Heart left ventricle (tissue), 13 donors: ENCODE measurements around the gene ITGB3.

ENCODE experiments used
- POLR2A ChIP-seq, 2 donors: fragments of 450-650 bp; IDR thresholded peaks; one replicate each; pipeline ENCODE4 v1.6.1; 2017; ENCODE audit warnings: antibody characterized with exemption in 2 of 2, mild to moderate bottlenecking in 2 of 2, moderate library complexity in 2 of 2
- TF ChIP-seq, protein P1 (sequence below), 12 donors: fragments of 200-600 bp; sonication (generic) in 4 of 12; IDR thresholded peaks; one replicate each; pipeline versions ENCODE4 v1.5.0 to v1.8.0; 2018 to 2022; ENCODE audit warnings: antibody characterized with exemption in 12 of 12, mild to moderate bottlenecking in 5 of 12
- donor health status: ischemic (EF 13 %, LVEDD 7.1; RV severe dilation, severe dysfunction).
- donor health status: DM: no; HTN: yes; CAD: no.
- donor health status: DM: no; HTN: no; CAD: no.
- donor health status: ischemic (EF 25% LVEDD 6.9; RV normal size, moderate dysfunction).
- donor health status: ischemic (EF 25% LVEDD 5.7; RV mildly dilated, moderate dysfunction).
- donor health status: ischemic (EF 35%, LVEDD 5.7; RV mildly dilated, moderate dysfunction).
- donor health status: nonischemic (EF 11% LVEDD 7.7; RV severe dilation, severe dysfunction).
- donor health status: DM: yes; HTN: yes; CAD: no.
- donor health status: PGD.
- donor health status: ischemic (EF 29% LVEDD 5.4; RV normal size, mild dysfunction).
- donor health status: nonischemic (EF 23%, LVEDD 6.1; RV moderate dilation, normal function).

DNA sequence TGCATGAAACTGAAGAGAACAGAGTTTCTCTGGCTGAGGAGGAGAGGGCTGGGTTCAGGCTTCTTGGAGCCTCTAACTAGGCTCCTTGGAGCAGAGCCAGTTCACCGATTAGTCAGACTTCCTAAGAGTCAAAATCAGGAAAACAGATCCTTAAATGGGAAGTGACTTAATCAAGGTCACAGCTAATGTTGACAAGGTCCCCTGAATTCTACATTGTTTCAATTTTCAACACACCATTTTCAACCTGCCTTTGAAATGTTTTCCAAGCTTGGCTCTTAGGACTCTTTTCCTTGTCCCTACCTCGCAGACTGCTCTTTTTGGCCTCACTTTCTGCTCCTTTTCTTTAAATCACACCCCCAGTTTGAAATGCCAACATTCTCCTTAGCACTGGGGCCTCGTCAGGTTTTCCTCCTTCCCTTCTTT is 28.2 kb upstream of the ITGB3 start:
- TF ChIP-seq, protein P1, sequence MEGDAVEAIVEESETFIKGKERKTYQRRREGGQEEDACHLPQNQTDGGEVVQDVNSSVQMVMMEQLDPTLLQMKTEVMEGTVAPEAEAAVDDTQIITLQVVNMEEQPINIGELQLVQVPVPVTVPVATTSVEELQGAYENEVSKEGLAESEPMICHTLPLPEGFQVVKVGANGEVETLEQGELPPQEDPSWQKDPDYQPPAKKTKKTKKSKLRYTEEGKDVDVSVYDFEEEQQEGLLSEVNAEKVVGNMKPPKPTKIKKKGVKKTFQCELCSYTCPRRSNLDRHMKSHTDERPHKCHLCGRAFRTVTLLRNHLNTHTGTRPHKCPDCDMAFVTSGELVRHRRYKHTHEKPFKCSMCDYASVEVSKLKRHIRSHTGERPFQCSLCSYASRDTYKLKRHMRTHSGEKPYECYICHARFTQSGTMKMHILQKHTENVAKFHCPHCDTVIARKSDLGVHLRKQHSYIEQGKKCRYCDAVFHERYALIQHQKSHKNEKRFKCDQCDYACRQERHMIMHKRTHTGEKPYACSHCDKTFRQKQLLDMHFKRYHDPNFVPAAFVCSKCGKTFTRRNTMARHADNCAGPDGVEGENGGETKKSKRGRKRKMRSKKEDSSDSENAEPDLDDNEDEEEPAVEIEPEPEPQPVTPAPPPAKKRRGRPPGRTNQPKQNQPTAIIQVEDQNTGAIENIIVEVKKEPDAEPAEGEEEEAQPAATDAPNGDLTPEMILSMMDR (IDR thresholded peaks at IDR 0.05), result no peak
- TF ChIP-seq POLR2A (IDR thresholded peaks at IDR 0.05), result no peak
